ENCODE data around the gene LRP8. TPM values are rescaled to one million over a fixed set of nuclear protein-coding genes. Genes with fewer than 3 reads are reported as not detected.

LRP8 gene
- total and polyA plus RNA-seq, 2 donors (not counting 3 experiments of a cell fraction or from before 2014, with no cell fraction given): 40.9 to 62.2 TPM

DNA sequence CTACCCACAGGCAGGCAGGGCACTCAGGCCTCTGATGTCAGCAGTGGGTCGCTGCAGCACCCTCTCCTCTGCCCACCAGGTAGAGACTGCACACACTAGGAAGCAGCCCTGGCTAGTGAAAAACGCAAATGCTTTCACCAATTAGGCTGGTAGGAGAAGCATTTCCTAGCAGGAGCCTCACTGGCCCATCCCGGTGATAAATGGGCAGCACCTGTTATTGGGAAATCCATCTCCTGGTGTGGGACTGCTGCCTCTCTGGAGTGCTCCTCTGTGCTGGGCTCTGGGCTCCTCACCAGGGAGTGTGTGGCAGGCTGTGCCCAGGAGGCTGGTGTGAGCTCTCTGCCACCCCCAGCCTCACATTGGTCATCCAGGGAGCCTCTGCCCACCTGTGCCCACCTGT lies 28.6 kb downstream of the LRP8 start:
- CTCF ChIA-PET: interaction anchor here (1.7 kb wide), 1 partner anchor 21 kb away, joined by 4 read pairs; no protein-coding TSS in a partner anchor
- FAIRE-seq: no peak
- dilution Hi-C loops (cut with MboI; ENCODE audit: extremely low pct_ligation_motif_present, low sequenced_read_pairs): no loop called here

DNA sequence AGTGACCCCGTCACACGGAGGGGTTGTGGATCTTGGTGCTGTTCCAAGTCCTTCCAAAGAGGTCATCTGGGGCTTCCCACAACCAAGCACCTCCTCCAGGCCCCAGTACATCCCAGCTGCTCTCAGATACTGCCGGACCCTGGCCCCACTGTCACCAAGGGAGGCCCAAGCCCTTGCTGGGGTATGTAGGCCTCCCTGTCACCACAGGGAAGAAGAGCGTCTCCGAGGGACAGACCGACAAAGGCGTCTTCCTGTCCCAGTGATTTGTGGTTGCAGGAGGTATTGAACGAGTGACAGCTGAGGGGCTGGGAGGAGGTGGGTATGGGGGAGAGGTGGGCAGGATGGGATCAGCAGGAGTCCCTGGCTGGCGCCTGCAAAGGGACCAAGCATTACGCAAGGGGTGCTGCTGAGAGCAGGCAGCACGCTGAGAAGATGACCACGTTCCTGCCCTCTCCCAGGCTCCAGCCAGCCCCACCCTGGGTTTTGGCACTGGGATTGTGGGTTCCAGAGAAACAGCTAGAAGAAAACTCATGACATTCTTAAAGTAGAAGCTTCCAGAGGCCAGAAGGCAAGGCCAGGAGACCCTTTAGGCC lies 29.7 kb downstream of the LRP8 start:
- peaks cover 55% of the 10 kb centered on the region for H3K79me2 ChIP-seq (ENCODE audit: control insufficient read depth, insufficient read depth, low read length)
- no peak for TF ChIP-seq POLR2AphosphoS5 (IDR thresholded peaks at IDR 0.05; ENCODE audit: insufficient read depth, low read depth, low read length)
- TF ChIP-seq, protein P1, sequence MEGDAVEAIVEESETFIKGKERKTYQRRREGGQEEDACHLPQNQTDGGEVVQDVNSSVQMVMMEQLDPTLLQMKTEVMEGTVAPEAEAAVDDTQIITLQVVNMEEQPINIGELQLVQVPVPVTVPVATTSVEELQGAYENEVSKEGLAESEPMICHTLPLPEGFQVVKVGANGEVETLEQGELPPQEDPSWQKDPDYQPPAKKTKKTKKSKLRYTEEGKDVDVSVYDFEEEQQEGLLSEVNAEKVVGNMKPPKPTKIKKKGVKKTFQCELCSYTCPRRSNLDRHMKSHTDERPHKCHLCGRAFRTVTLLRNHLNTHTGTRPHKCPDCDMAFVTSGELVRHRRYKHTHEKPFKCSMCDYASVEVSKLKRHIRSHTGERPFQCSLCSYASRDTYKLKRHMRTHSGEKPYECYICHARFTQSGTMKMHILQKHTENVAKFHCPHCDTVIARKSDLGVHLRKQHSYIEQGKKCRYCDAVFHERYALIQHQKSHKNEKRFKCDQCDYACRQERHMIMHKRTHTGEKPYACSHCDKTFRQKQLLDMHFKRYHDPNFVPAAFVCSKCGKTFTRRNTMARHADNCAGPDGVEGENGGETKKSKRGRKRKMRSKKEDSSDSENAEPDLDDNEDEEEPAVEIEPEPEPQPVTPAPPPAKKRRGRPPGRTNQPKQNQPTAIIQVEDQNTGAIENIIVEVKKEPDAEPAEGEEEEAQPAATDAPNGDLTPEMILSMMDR (IDR thresholded peaks at IDR 0.05; ENCODE audit: extremely low read depth in 1 of 2, insufficient read depth in 1 of 2, low read depth in 1 of 2, low read length in 2 of 2): no peak
- no peak for TF ChIP-seq EZH2 (IDR thresholded peaks at IDR 0.05; ENCODE audit: borderline replicate concordance, low read depth, low read length, severe bottlenecking)

More for the DNA sequence above, 28.6 kb downstream of the LRP8 start:
- Histone ChIP-seq H3K36me3 (ENCODE audit: control insufficient read depth in 2 of 2, extremely low read depth in 1 of 2, insufficient read depth in 2 of 2, low read length in 2 of 2) (no peaks in the 10 kb centered on the region), H2AFZ (ENCODE audit: low read depth, low read length) (no peak overlapping the region), H3K4me3 (replicated peaks in 1 of 3; ENCODE audit: insufficient read depth in 1 of 3, low read depth in 1 of 3, low read length in 3 of 3) (no peak overlapping the region), H3K27ac (ENCODE audit: insufficient read depth, low read depth, low read length) (no peak overlapping the region), H3K9ac (replicated peaks; ENCODE audit: extremely low read depth, insufficient read depth, low read length) (no peak overlapping the region), H4K20me1 (replicated peaks; ENCODE audit: control insufficient read depth, extremely low read depth, insufficient read depth, low read length) (no peaks in the 10 kb centered on the region), H3K9me3 (replicated peaks; ENCODE audit: control insufficient read depth, insufficient read depth, low read length) (no peaks in the 10 kb centered on the region), H3K9me1 (replicated peaks; ENCODE audit: control insufficient read depth, extremely low read depth, insufficient read depth, low read length) (no peaks in the 10 kb centered on the region), H3K27me3 (ENCODE audit: control insufficient read depth in 2 of 2, insufficient read depth in 2 of 2, low read length in 2 of 2) (no peaks in the 10 kb centered on the region), H3K4me1 (ENCODE audit: control insufficient read depth, extremely low read depth, insufficient read depth, low read length) (peaks cover 9% of the 10 kb centered on the region), H3K79me2 (ENCODE audit: control insufficient read depth, insufficient read depth, low read length) (peaks cover 49% of the 10 kb centered on the region), H3K4me2 (ENCODE audit: insufficient read depth, low read length) (no peak overlapping the region)
- DNase-seq (ENCODE audit: low read depth, low spot score): no peak
- POLR2A ChIA-PET: no interaction called here
- BruUV-seq (replicated peaks): no TSS peak
- no peak for TF ChIP-seq MYC (IDR thresholded peaks at IDR 0.05; ENCODE audit: low read depth, low read length)
- TF ChIP-seq JUN (IDR thresholded peaks at IDR 0.05; ENCODE audit: borderline replicate concordance, insufficient read depth, insufficient read length, low read depth): no peak
- no peak for TF ChIP-seq POLR2AphosphoS5 (IDR thresholded peaks at IDR 0.05; ENCODE audit: insufficient read depth, low read depth, low read length)
- no peak for TF ChIP-seq EZH2 (IDR thresholded peaks at IDR 0.05; ENCODE audit: borderline replicate concordance, low read depth, low read length, severe bottlenecking)
- no peak for TF ChIP-seq FOS (IDR thresholded peaks at IDR 0.05; ENCODE audit: borderline replicate concordance, insufficient read depth, low read length)
- intact Hi-C loops (cut with micrococcal nuclease): no loop called here

More for the DNA sequence above, 29.7 kb downstream of the LRP8 start:
- DNase-seq (ENCODE audit: low read depth, low spot score) (no peak), FAIRE-seq (no peak)
- no peak overlapping the region for H3K9ac ChIP-seq (replicated peaks; ENCODE audit: extremely low read depth, insufficient read depth, low read length)
- no peak overlapping the region for H2AFZ ChIP-seq (ENCODE audit: low read depth, low read length)
- dilution Hi-C loops (cut with MboI; ENCODE audit: extremely low pct_ligation_motif_present, low sequenced_read_pairs): no loop called here
- H4K20me1 ChIP-seq (replicated peaks; ENCODE audit: control insufficient read depth, extremely low read depth, insufficient read depth, low read length): no peaks in the 10 kb centered on the region
- H3K27ac ChIP-seq (ENCODE audit: insufficient read depth, low read depth, low read length): no peak overlapping the region
- H3K4me2 ChIP-seq (ENCODE audit: insufficient read depth, low read length): no peak overlapping the region
- intact Hi-C loops (cut with micrococcal nuclease): no loop called here
- no peaks in the 10 kb centered on the region for H3K27me3 ChIP-seq (ENCODE audit: control insufficient read depth in 2 of 2, insufficient read depth in 2 of 2, low read length in 2 of 2)
- H3K9me3 ChIP-seq (replicated peaks; ENCODE audit: control insufficient read depth, insufficient read depth, low read length): no peaks in the 10 kb centered on the region
- no peaks in the 10 kb centered on the region for H3K9me1 ChIP-seq (replicated peaks; ENCODE audit: control insufficient read depth, extremely low read depth, insufficient read depth, low read length)
- H3K4me1 ChIP-seq (ENCODE audit: control insufficient read depth, extremely low read depth, insufficient read depth, low read length): peaks cover 20% of the 10 kb centered on the region
- CTCF ChIA-PET: no interaction called here
- H3K36me3 ChIP-seq (ENCODE audit: control insufficient read depth in 2 of 2, extremely low read depth in 1 of 2, insufficient read depth in 2 of 2, low read length in 2 of 2): no peaks in the 10 kb centered on the region
- no peak overlapping the region for H3K4me3 ChIP-seq (replicated peaks in 1 of 3; ENCODE audit: insufficient read depth in 1 of 3, low read depth in 1 of 3, low read length in 3 of 3)
- no TSS peak for BruUV-seq (replicated peaks)
- POLR2A ChIA-PET: no interaction called here
